ENCODE results near the gene MATN1. TPM values are rescaled to one million over a fixed set of nuclear protein-coding genes. Genes with fewer than 3 reads are reported as not detected.

MATN1 gene
- polyA plus RNA-seq, 2 of the 4 experiments (the other 2 are of a cell fraction) = 0.05 to 0.17 TPM

GRCh38 chr1:30684881-30685795 lies 38.2 kb downstream of the MATN1 start:
- FAIRE-seq = no peak
- H3K4me1 ChIP-seq = no peaks in the 10 kb centered on the region
- no peak overlapping the region for H3K27ac ChIP-seq
- TF ChIP-seq FOXS1 (CRISPR knock-in tag; IDR thresholded peaks at IDR 0.05) (no peak), CBX2 (IDR thresholded peaks at IDR 0.05; ENCODE audit: borderline replicate concordance, low read depth) (no peak), RAD21 (conservative IDR thresholded peaks at IDR 0.05 in 1 of 2, IDR thresholded peaks at IDR 0.05 in 1 of 2) (no peak)
- ChIA-PET POLR2A (no interaction called here), CTCF (interaction anchor here (1.7 kb wide), 1 partner anchor 304 kb away, joined by 4 read pairs; no protein-coding TSS in a partner anchor)
- ATAC-seq = peak; percentile 58 to 89; a peak in 5 of 6 replicates
- no peaks in the 10 kb centered on the region for H3K9me3 ChIP-seq
- DNase-seq (ENCODE audit: low read depth in 1 of 2, low spot score in 1 of 2) = peak; percentile 17 to 43
- peak overlapping the region; percentile 71 for H3K4me2 ChIP-seq
- 15% methylated on average over 26 of the region's 56 CpGs for WGBS (ENCODE audit: missing lambda C conversion rate)
- peak overlapping the region; percentile 31; the same call in 2 of the 3 replicates for H3K4me3 ChIP-seq

- no peak for ATAC-seq
- H3K4me2 ChIP-seq = no peak overlapping the region
- CTCF ChIA-PET = no interaction called here
- H3K4me3 ChIP-seq = no peak overlapping the region
- DNase-seq (ENCODE audit: low read depth in 1 of 2, low spot score in 1 of 2) = no peak
- no peaks in the 10 kb centered on the region for H3K4me1 ChIP-seq
- POLR2A ChIA-PET = no interaction called here
- no peak overlapping the region for H3K27ac ChIP-seq
- 65% methylated on average over 2 of the region's 4 CpGs for WGBS (ENCODE audit: missing lambda C conversion rate)
- FAIRE-seq = no peak
- no peak for TF ChIP-seq MAX (IDR thresholded peaks at IDR 0.05)
- TF ChIP-seq TFCP2L1 (CRISPR knock-in tag; IDR thresholded peaks at IDR 0.05) = no peak
- TF ChIP-seq CEBPB (IDR thresholded peaks at IDR 0.05) = no peak
- TF ChIP-seq NPAS2 (CRISPR knock-in tag; IDR thresholded peaks at IDR 0.05; ENCODE audit: borderline replicate concordance) = no peak
- no peak for TF ChIP-seq NR3C1 (IDR thresholded peaks at IDR 0.05)
- no peak for TF ChIP-seq EHMT2 (IDR thresholded peaks at IDR 0.05; ENCODE audit: low read depth)
- TF ChIP-seq RAD21 (conservative IDR thresholded peaks at IDR 0.05 in 1 of 2, IDR thresholded peaks at IDR 0.05 in 1 of 2) = no peak
- no peak for TF ChIP-seq CHD2 (IDR thresholded peaks at IDR 0.05; ENCODE audit: low read length, partially characterized antibody)
- no peak for TF ChIP-seq SREBF2 (IDR thresholded peaks at IDR 0.05)
- no peak for TF ChIP-seq FOSB (CRISPR knock-in tag; IDR thresholded peaks at IDR 0.05)
- no peak for TF ChIP-seq POLR2AphosphoS2 (conservative IDR thresholded peaks at IDR 0.05; ENCODE audit: low read length)
- TF ChIP-seq MYC (IDR thresholded peaks at IDR 0.05; ENCODE audit: borderline replicate concordance, low read length) = no peak
- TF ChIP-seq ZC3H11A (IDR thresholded peaks at IDR 0.05) = no peak
- H3K9me3 ChIP-seq = no peaks in the 10 kb centered on the region
Observed at GRCh38 chr1:30684259-30684658, 39.1 kb downstream of the MATN1 start.

- 33% methylated on average over 5 of the region's 5 CpGs for WGBS (ENCODE audit: missing lambda C conversion rate)
- FAIRE-seq = no peak
Observed at GRCh38 chr1:30683699-30684098, 39.7 kb downstream of the MATN1 start.

More at GRCh38 chr1:30683699-30684098, 39.7 kb downstream of the MATN1 start:
- no peak for DNase-seq (ENCODE audit: low read depth in 1 of 2, low spot score in 1 of 2)
- POLR2A ChIA-PET = no interaction called here
- CTCF ChIA-PET = no interaction called here
- no peak overlapping the region for H3K27ac ChIP-seq
- no peak overlapping the region for H3K4me3 ChIP-seq
- no peak for ATAC-seq
- H3K4me1 ChIP-seq = no peaks in the 10 kb centered on the region
- no peak overlapping the region for H3K4me2 ChIP-seq
- no peaks in the 10 kb centered on the region for H3K9me3 ChIP-seq
- TF ChIP-seq POLR2A (IDR thresholded peaks at IDR 0.05; ENCODE audit: low read length) = no peak
- TF ChIP-seq SREBF2 (IDR thresholded peaks at IDR 0.05) = no peak
- no peak for TF ChIP-seq TP53 (CRISPR knock-in tag; IDR thresholded peaks at IDR 0.05)
- no peak for TF ChIP-seq POLR2AphosphoS2 (conservative IDR thresholded peaks at IDR 0.05; ENCODE audit: low read length)
- TF ChIP-seq REST (IDR thresholded peaks at IDR 0.05) = no peak
- TF ChIP-seq ZC3H11A (IDR thresholded peaks at IDR 0.05) = no peak
- TF ChIP-seq MYC (IDR thresholded peaks at IDR 0.05; ENCODE audit: borderline replicate concordance, low read length) = no peak
- TF ChIP-seq BHLHE40 (IDR thresholded peaks at IDR 0.05; ENCODE audit: low read depth, low read length) = no peak
- TF ChIP-seq MAZ (IDR thresholded peaks at IDR 0.05; ENCODE audit: borderline replicate concordance, low read depth, low read length) = no peak
- TF ChIP-seq HEYL (CRISPR knock-in tag; IDR thresholded peaks at IDR 0.05) = no peak
- TF ChIP-seq CBX2 (IDR thresholded peaks at IDR 0.05; ENCODE audit: borderline replicate concordance, low read depth) = no peak
- TF ChIP-seq CBX8 (IDR thresholded peaks at IDR 0.05) = no peak
- TF ChIP-seq CEBPB (IDR thresholded peaks at IDR 0.05) = no peak
- no peak for TF ChIP-seq EHMT2 (IDR thresholded peaks at IDR 0.05; ENCODE audit: low read depth)
- TF ChIP-seq GATA3 (IDR thresholded peaks at IDR 0.05; ENCODE audit: borderline replicate concordance) = no peak
- no peak for TF ChIP-seq MAFK (IDR thresholded peaks at IDR 0.05; ENCODE audit: partially characterized antibody)
